ENCODE results near the gene CDH26. TPM values are rescaled to one million over a fixed set of nuclear protein-coding genes. Genes with fewer than 3 reads are reported as not detected.

CDH26 gene
- total RNA-seq, 5 donors from 2014 or later (not counting 1 experiment from before 2014, with no cell fraction given), result 1.5 to 5.2 (median 2.9) TPM

DNA sequence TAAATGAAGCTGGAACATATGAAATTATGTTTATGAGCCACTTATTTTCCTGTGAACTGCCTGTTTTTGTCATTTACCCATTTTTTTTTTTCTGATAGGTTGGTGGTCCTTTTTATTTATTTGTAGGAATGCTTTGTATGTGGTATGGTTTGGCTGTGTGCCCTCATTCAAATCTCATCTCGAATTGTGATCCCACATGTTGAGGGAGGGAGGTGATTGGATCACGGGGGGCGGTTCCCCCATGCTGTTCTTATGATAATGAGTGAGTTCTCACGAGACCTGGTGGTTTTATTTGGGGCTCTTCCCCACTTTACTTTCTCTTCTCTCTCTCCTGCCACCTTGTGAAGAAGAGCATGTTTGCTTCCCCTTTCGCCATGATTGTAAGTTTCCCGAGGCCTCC lies 77.3 kb downstream of the CDH26 start:
- CTCF ChIA-PET, result no interaction called here

DNA sequence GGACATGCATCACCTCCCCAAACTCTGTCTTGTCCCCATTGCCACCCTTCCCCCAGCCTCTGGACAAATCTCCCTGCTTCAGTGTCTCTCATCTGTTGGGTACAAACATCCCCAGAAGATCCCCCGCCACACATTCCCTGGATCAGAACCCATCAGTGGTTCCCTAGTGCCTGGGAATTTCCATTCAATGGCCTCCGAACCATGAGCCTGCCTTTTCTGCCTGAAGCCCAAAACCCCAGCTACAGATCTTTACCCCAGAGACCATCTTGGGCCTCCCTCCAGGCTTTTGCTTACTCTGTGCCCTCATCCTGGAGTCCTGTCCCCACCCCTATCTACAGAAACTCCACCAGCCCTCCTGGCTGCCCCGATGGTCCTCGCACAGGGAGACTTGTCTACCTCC lies 78.1 kb downstream of the CDH26 start:
- ATAC-seq (replicated peaks in 1 of 4) (no peak), DNase-seq (no peak)
- no peaks in the 10 kb centered on the region for H3K36me3 ChIP-seq (ENCODE audit: control insufficient read depth in 2 of 2, extremely low read depth in 1 of 2, insufficient read depth in 1 of 2, low read length in 1 of 2)
- H3K4me3 ChIP-seq (ENCODE audit: control insufficient read depth in 1 of 2, extremely low read depth in 1 of 2, low read length in 1 of 2), result no peak overlapping the region
- H3K27ac ChIP-seq (ENCODE audit: low read length), result no peak overlapping the region
- Mint-ChIP-seq H3K4me3 (no peak overlapping the region), H3K36me3 (peaks cover 3% of the 10 kb centered on the region), H3K9me3 (no peaks in the 10 kb centered on the region), H3K4me1 (no peaks in the 10 kb centered on the region), H3K27me3 (peaks cover 7 to 10% of the 10 kb centered on the region in 2 donors), H3K27ac (no peak overlapping the region)
- WGBS (ENCODE audit: insufficient coverage), result 93% methylated on average over 4 of the region's 4 CpGs
- ChIA-PET POLR2A (no interaction called here), CTCF (no interaction called here)
- H3K9me3 ChIP-seq, result no peaks in the 10 kb centered on the region
- no peaks in the 10 kb centered on the region for H3K4me1 ChIP-seq (ENCODE audit: control insufficient read depth in 1 of 2, extremely low read depth in 1 of 2, insufficient read depth in 2 of 2, low read length in 2 of 2)
- H3K27me3 ChIP-seq (replicated peaks in 1 of 2; ENCODE audit: control insufficient read depth in 2 of 2, extremely low read depth in 1 of 2, insufficient read depth in 2 of 2, low read length in 1 of 2), result peaks cover 0 to 8% of the 10 kb centered on the region in 2 experiments

More for the DNA sequence above, 77.3 kb downstream of the CDH26 start:
- no CpG with 5 or more reads among the region's 6 CpGs for WGBS (ENCODE audit: insufficient coverage)
- no peaks in the 10 kb centered on the region for H3K4me1 ChIP-seq (ENCODE audit: control insufficient read depth in 1 of 2, extremely low read depth in 1 of 2, insufficient read depth in 2 of 2, low read length in 2 of 2)
- H3K36me3 ChIP-seq (ENCODE audit: control insufficient read depth in 2 of 2, extremely low read depth in 1 of 2, insufficient read depth in 1 of 2, low read length in 1 of 2), result no peaks in the 10 kb centered on the region
- DNase-seq (no peak), ATAC-seq (replicated peaks in 1 of 4) (no peak)
- no peaks in the 10 kb centered on the region for H3K9me3 ChIP-seq
- H3K27me3 ChIP-seq (replicated peaks in 1 of 2; ENCODE audit: control insufficient read depth in 2 of 2, extremely low read depth in 1 of 2, insufficient read depth in 2 of 2, low read length in 1 of 2), result peaks cover 0 to 8% of the 10 kb centered on the region in 2 experiments
- no peak overlapping the region for H3K27ac ChIP-seq (ENCODE audit: low read length)
- Mint-ChIP-seq H3K27ac (no peak overlapping the region), H3K4me1 (no peaks in the 10 kb centered on the region), H3K9me3 (no peaks in the 10 kb centered on the region), H3K4me3 (no peak overlapping the region), H3K36me3 (peaks cover 3% of the 10 kb centered on the region), H3K27me3 (peaks cover 7% of the 10 kb centered on the region in 2 donors)
- POLR2A ChIA-PET, result no interaction called here
- H3K4me3 ChIP-seq (ENCODE audit: control insufficient read depth in 1 of 2, extremely low read depth in 1 of 2, low read length in 1 of 2), result no peak overlapping the region

DNA sequence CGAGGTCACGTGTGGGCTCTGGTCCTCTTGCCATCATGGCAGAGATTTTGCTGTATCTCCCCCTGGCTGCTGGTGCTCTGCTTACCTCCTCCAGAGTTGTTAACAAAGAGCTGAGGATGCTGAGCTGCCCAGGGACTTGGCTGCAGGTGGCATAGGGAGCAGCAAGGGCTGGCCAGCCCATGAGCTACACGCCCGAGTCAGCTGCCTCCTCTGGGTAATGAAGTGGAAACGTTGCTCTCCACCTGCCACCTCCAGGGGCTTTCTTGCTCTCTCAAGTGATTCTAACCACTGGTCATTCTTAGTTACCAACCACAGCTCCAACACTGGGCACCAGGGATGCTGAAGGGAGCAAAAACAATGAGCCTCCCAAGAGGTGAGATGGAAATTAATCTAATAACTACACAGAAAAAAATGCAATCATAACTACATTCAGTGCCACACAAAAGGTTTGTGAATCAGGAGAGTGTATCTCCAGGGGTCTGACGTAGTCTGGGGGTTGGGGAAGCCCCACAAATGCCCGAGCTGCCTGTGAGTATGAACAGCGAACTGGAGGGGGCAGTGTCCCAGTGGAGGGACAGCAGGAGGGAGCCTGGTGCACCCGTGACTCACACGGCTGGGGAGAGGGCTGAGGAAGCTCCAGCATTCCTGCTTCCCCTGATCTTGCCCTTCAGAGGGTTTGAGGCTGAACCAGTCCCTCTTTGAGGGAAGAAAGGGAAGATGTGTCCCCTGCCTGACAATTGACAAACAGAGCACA lies 78.7 kb downstream of the CDH26 start:
- no peaks in the 10 kb centered on the region for H3K4me1 ChIP-seq (ENCODE audit: control insufficient read depth in 1 of 2, extremely low read depth in 1 of 2, insufficient read depth in 2 of 2, low read length in 2 of 2)
- no peaks in the 10 kb centered on the region for H3K9me3 Mint-ChIP-seq
- H3K4me1 Mint-ChIP-seq, result no peaks in the 10 kb centered on the region
- no peak overlapping the region for H3K4me3 ChIP-seq (ENCODE audit: control insufficient read depth in 1 of 2, extremely low read depth in 1 of 2, low read length in 1 of 2)
- ChIA-PET POLR2A (no interaction called here), CTCF (no interaction called here)
- WGBS (ENCODE audit: insufficient coverage), result 70% methylated on average over 5 of the region's 10 CpGs
- no peak for DNase-seq
- H3K27me3 Mint-ChIP-seq, result peaks cover 7 to 10% of the 10 kb centered on the region in 2 donors
- no peak overlapping the region for H3K27ac Mint-ChIP-seq
- H3K36me3 ChIP-seq (ENCODE audit: control insufficient read depth in 2 of 2, extremely low read depth in 1 of 2, insufficient read depth in 1 of 2, low read length in 1 of 2), result no peaks in the 10 kb centered on the region
- H3K36me3 Mint-ChIP-seq, result peaks cover 3% of the 10 kb centered on the region
- no peak overlapping the region for H3K27ac ChIP-seq (ENCODE audit: low read length)
- no peak for ATAC-seq (replicated peaks in 1 of 4)
- no peak overlapping the region for H3K4me3 Mint-ChIP-seq
- no peaks in the 10 kb centered on the region for H3K9me3 ChIP-seq
- peaks cover 0 to 8% of the 10 kb centered on the region in 2 experiments for H3K27me3 ChIP-seq (replicated peaks in 1 of 2; ENCODE audit: control insufficient read depth in 2 of 2, extremely low read depth in 1 of 2, insufficient read depth in 2 of 2, low read length in 1 of 2)

DNA sequence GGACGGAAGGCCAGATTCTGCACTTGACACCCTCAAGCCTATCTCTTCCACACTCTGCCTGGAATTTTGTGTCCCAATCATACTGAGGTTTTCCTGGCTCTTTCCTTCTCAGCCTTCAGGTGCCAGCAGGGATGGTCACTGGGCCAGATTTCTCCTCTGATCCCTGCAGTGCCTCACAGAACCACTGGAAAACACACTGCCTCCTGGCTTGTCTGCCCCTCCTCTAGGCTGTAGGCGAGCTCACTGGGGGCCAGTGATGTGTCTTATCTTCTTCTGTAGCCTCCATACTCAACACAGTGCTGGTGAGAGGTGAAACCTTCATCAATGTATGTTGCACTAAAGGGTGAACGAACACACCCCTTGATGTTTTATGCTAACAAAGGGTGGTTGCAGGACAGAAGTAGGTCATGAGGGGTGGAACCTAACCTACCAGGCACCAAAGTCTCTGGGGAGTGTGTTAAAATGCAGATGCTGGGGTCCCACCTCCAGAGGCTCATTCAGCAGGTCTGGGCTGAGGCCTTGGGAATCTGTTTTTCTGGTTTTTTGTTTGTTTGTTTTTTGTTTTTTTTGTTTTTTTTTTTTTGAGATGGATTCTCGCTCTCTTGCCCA lies 80.3 kb downstream of the CDH26 start:
- CTCF ChIA-PET, result no interaction called here

DNA sequence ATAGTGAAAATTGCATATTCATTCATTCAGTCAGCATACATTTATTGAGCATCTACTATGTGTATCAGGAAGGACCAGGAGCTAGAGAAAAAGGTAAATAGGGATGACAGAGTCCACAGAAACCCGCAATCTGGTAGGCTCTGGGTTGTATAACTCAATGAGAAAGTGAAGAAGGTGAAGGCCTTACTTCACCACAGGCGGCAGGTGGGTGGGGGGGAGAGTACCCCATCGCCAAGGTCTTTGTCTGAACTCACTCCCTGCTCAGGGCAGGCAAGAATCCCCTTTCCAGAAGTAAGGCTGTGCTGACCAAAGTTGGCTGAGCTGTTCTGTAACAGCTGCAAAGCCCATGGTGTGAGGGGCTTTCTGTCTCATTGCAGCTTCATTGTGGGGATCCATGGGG lies 81.3 kb downstream of the CDH26 start:
- Mint-ChIP-seq H3K27ac (no peak overlapping the region), H3K36me3 (peaks cover 3% of the 10 kb centered on the region), H3K4me1 (no peaks in the 10 kb centered on the region), H3K9me3 (no peaks in the 10 kb centered on the region), H3K4me3 (no peak overlapping the region), H3K27me3 (peaks cover 10 to 13% of the 10 kb centered on the region in 2 donors)
- Histone ChIP-seq H3K27ac (ENCODE audit: low read length) (no peak overlapping the region), H3K27me3 (replicated peaks in 1 of 2; ENCODE audit: control insufficient read depth in 2 of 2, extremely low read depth in 1 of 2, insufficient read depth in 2 of 2, low read length in 1 of 2) (peaks cover 0 to 8% of the 10 kb centered on the region in 2 experiments), H3K4me3 (ENCODE audit: control insufficient read depth in 1 of 2, extremely low read depth in 1 of 2, low read length in 1 of 2) (no peak overlapping the region), H3K4me1 (ENCODE audit: control insufficient read depth in 1 of 2, extremely low read depth in 1 of 2, insufficient read depth in 2 of 2, low read length in 2 of 2) (no peaks in the 10 kb centered on the region), H3K9me3 (no peaks in the 10 kb centered on the region), H3K36me3 (ENCODE audit: control insufficient read depth in 2 of 2, extremely low read depth in 1 of 2, insufficient read depth in 1 of 2, low read length in 1 of 2) (no peaks in the 10 kb centered on the region)
- CTCF ChIA-PET, result no interaction called here
- DNase-seq (no peak), ATAC-seq (replicated peaks in 1 of 4) (no peak)
- POLR2A ChIA-PET, result no interaction called here
- 90% methylated on average over 1 of the region's 3 CpGs for WGBS (ENCODE audit: insufficient coverage)

More for the DNA sequence above, 80.3 kb downstream of the CDH26 start:
- H3K4me1 ChIP-seq (ENCODE audit: control insufficient read depth in 1 of 2, extremely low read depth in 1 of 2, insufficient read depth in 2 of 2, low read length in 2 of 2), result no peaks in the 10 kb centered on the region
- H3K27ac ChIP-seq (ENCODE audit: low read length), result no peak overlapping the region
- ATAC-seq (replicated peaks in 1 of 4) (no peak), DNase-seq (no peak)
- H3K36me3 ChIP-seq (ENCODE audit: control insufficient read depth in 2 of 2, extremely low read depth in 1 of 2, insufficient read depth in 1 of 2, low read length in 1 of 2), result no peaks in the 10 kb centered on the region
- Mint-ChIP-seq H3K4me1 (no peaks in the 10 kb centered on the region), H3K27me3 (peaks cover 8 to 10% of the 10 kb centered on the region in 2 donors), H3K4me3 (no peak overlapping the region), H3K27ac (no peak overlapping the region), H3K36me3 (peaks cover 3% of the 10 kb centered on the region), H3K9me3 (no peaks in the 10 kb centered on the region)
- POLR2A ChIA-PET, result no interaction called here
- no peak overlapping the region for H3K4me3 ChIP-seq (ENCODE audit: control insufficient read depth in 1 of 2, extremely low read depth in 1 of 2, low read length in 1 of 2)
- no peaks in the 10 kb centered on the region for H3K9me3 ChIP-seq
- peaks cover 0 to 8% of the 10 kb centered on the region in 2 experiments for H3K27me3 ChIP-seq (replicated peaks in 1 of 2; ENCODE audit: control insufficient read depth in 2 of 2, extremely low read depth in 1 of 2, insufficient read depth in 2 of 2, low read length in 1 of 2)
- 60% methylated on average over 1 of the region's 4 CpGs for WGBS (ENCODE audit: insufficient coverage)

DNA sequence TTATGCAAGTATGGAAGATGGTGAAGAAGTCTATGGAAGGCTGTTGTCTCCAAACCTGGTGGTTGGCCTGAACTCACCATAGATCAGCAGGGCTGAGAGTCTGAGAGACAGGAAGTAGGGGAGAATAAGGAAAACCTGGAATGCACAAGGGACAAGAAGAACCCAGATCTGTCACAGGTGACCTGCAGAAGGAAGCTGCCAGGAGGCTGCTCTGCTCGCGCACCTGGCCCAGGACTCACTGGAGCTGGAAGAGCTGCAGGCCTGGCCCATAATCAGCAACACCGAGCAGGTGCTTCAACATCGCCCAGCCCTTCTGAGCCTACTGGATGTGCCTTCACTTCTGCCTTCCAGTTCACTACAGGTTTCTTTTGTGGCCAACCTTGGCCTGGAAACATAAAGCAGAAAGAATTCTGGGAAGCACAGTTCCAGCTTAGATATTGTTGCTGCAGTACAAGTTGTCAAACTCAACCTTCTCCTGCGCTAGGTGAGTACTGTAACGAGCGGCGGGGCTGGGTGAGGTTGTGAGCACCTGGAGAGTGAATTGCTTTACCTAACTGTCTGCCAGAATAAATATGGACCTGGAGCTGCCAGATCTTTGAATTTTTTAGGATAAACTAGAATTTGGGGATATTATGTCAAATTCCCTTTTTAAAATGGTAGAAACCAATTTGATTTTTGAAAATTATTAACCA lies 82.4 kb downstream of the CDH26 start:
- H3K27me3 ChIP-seq (replicated peaks in 1 of 2; ENCODE audit: control insufficient read depth in 2 of 2, extremely low read depth in 1 of 2, insufficient read depth in 2 of 2, low read length in 1 of 2), result peaks cover 0 to 8% of the 10 kb centered on the region in 2 experiments
- Mint-ChIP-seq H3K4me3 (no peak overlapping the region), H3K27me3 (peaks cover 10 to 20% of the 10 kb centered on the region in 2 donors), H3K27ac (no peak overlapping the region), H3K9me3 (no peaks in the 10 kb centered on the region), H3K4me1 (no peaks in the 10 kb centered on the region), H3K36me3 (peaks cover 2% of the 10 kb centered on the region)
- 97% methylated on average over 8 of the region's 8 CpGs for WGBS (ENCODE audit: insufficient coverage)
- CTCF ChIA-PET, result no interaction called here
- no peak overlapping the region for H3K4me3 ChIP-seq (ENCODE audit: control insufficient read depth in 1 of 2, extremely low read depth in 1 of 2, low read length in 1 of 2)
- POLR2A ChIA-PET, result no interaction called here
- H3K36me3 ChIP-seq (ENCODE audit: control insufficient read depth in 2 of 2, extremely low read depth in 1 of 2, insufficient read depth in 1 of 2, low read length in 1 of 2), result no peaks in the 10 kb centered on the region
- DNase-seq, result no peak
- no peaks in the 10 kb centered on the region for H3K4me1 ChIP-seq (ENCODE audit: control insufficient read depth in 1 of 2, extremely low read depth in 1 of 2, insufficient read depth in 2 of 2, low read length in 2 of 2)
- H3K27ac ChIP-seq (ENCODE audit: low read length), result no peak overlapping the region
- H3K9me3 ChIP-seq, result no peaks in the 10 kb centered on the region
- no peak for ATAC-seq (replicated peaks in 1 of 4)

Data from T-cell (primary cell).